Gastrocnemius medialis (tissue), 4 donors: ENCODE results near the gene GPER1. TPM values are rescaled to one million over a fixed set of nuclear protein-coding genes. Genes with fewer than 3 reads are reported as not detected.

Source experiments
- ATAC-seq, 2 donors: fragments of 150-250 bp; one replicate each; pipeline ENCODE4 v1.9.1; 2016
- DNase-seq, 2 donors: peaks; one replicate each; pipeline ENCODE4 v3.0.0-alpha.2; 2019
- H3K27ac ChIP-seq, 4 donors: fragments of 200-600 bp; sonication (generic); 1 replicate in 1 of 4; 2 replicates in 3 of 4; pipeline ENCODE4 v1.5.1; 2016 to 2018; ENCODE audit warnings: mild to moderate bottlenecking in 2 of 4, moderate library complexity in 1 of 4
- H3K27me3 ChIP-seq, 3 donors: fragments of 200-600 bp; sonication (generic) in 2 of 3; 1 replicate in 1 of 3; 2 replicates in 2 of 3; pipeline versions ENCODE4 v1.5.1 to v1.6.0; 2016 to 2019; ENCODE audit warnings: mild to moderate bottlenecking in 1 of 3, moderate library complexity in 1 of 3
- H3K36me3 ChIP-seq, 2 donors: fragments of 200-600 bp; sonication (generic) in 1 of 2; one replicate each; pipeline ENCODE4 v1.5.1; 2017 to 2018
- H3K4me1 ChIP-seq, 2 donors: fragments of 200-600 bp; sonication (generic) in 1 of 2; one replicate each; pipeline ENCODE4 v1.5.1; 2016 to 2017; ENCODE audit warnings: mild to moderate bottlenecking in 2 of 2
- H3K4me3 ChIP-seq, 4 donors: fragments of 200-600 bp; sonication (generic) in 3 of 4; 1 replicate in 1 of 4; 2 replicates in 3 of 4; pipeline ENCODE4 v1.5.1; 2016 to 2019; ENCODE audit warnings: mild to moderate bottlenecking in 2 of 4
- H3K9me3 ChIP-seq, 3 donors: fragments of 200-600 bp; sonication (generic) in 2 of 3; 1 replicate in 1 of 3; 2 replicates in 2 of 3; pipeline ENCODE4 v1.5.1; 2016 to 2019
- CTCF ChIP-seq, 5 experiments: fragments of 450-650 bp in 3 of 5; fragments of 200-600 bp in 2 of 5; sonication (generic) in 2 of 5; IDR thresholded peaks in 4 of 5; conservative IDR thresholded peaks in 1 of 5; 1 replicate in 4 of 5; 2 replicates in 1 of 5; pipeline ENCODE4 v1.5.1; 2016 to 2019; ENCODE audit warnings: antibody characterized with exemption in 5 of 5, mild to moderate bottlenecking in 3 of 5, moderate library complexity in 3 of 5
- POLR2A ChIP-seq, 2 donors: fragments of 450-650 bp; IDR thresholded peaks; one replicate each; pipeline ENCODE4 v1.6.1; 2017; ENCODE audit warnings: antibody characterized with exemption in 2 of 2, mild to moderate bottlenecking in 2 of 2, moderate library complexity in 2 of 2
- in situ Hi-C, 4 donors: fragments of 200-750 bp; cut with MboI; loops; one replicate each; pipeline versions ENCODE4 v1.15.0 to v1.8.0; 2017; ENCODE audit warnings: low sequenced_read_pairs in 4 of 4
- intact Hi-C: fragments of 100-400 bp; cut with DNase I; formaldehyde crosslinking; loops from one replicate; pipeline ENCODE4 v1.15.1; 2023; ENCODE audit warnings: low total_unique reads
- total RNA-seq, 4 donors: library from RNA; depleted of rRNA; stranded (reverse); fragments of >200 nt; gene quantifications; one replicate each; pipeline versions ENCODE4 v1.1.0 to v1.2.3, GENCODE V29; 2016

GPER1 gene
- total RNA-seq, 4 donors from 2014 or later, result 0.92 to 3.2 (median 2.1) TPM

GRCh38 chr7:1042492-1042833 lies 45.5 kb upstream of the GPER1 start:
- intact Hi-C loops, result loop anchor here (5.0 to 10.0 kb wide), 4 partner anchors 120 to 530 kb away; partner anchors contain the start of genes GET4, MAFK, PSMG3 and ZFAND2A

GRCh38 chr7:1043552-1044188 lies 44.2 kb upstream of the GPER1 start:
- Histone ChIP-seq H3K27ac (peak overlapping the region; percentile 92 to 97 (median 95)), H3K36me3 (no peaks in the 10 kb centered on the region), H3K4me3 (peak overlapping the region; percentile 46 to 65 (median 54)), H3K9me3 (no peaks in the 10 kb centered on the region), H3K4me1 (peaks cover 38 to 42% of the 10 kb centered on the region in 2 donors), H3K27me3 (no peaks in the 10 kb centered on the region)
- intact Hi-C loops, result loop anchor here (1.0 to 10.0 kb wide), 7 partner anchors 15 to 529 kb away; partner anchors contain the start of genes GET4, MAFK, PSMG3 and ZFAND2A
- TF ChIP-seq CTCF (IDR thresholded peaks at IDR 0.05 in 4 of 5, conservative IDR thresholded peaks at IDR 0.05 in 1 of 5) (no peak), POLR2A (IDR thresholded peaks at IDR 0.05) (no peak)
- ATAC-seq (peak in 1 of 2 donors; percentile 9), DNase-seq (peak in 1 of 2 donors; percentile 48)
- in situ Hi-C loops, result loop anchor here in 1 of 4 donors (10.0 kb wide), 1 partner anchor 49 kb away; no protein-coding TSS in a partner anchor

More at GRCh38 chr7:1042492-1042833, 45.5 kb upstream of the GPER1 start:
- DNase-seq, result no peak
- H3K27ac ChIP-seq, result peak overlapping the region in 2 of 4 donors; percentile 40 to 96
- peaks cover 36 to 38% of the 10 kb centered on the region in 2 donors for H3K4me1 ChIP-seq
- in situ Hi-C loops, result loop anchor here in 1 of 4 donors (10.0 kb wide), 1 partner anchor 48 kb away; no protein-coding TSS in a partner anchor
- H3K9me3 ChIP-seq, result no peaks in the 10 kb centered on the region
- ATAC-seq, result no peak
- TF ChIP-seq POLR2A (IDR thresholded peaks at IDR 0.05) (no peak), CTCF (IDR thresholded peaks at IDR 0.05 in 4 of 5, conservative IDR thresholded peaks at IDR 0.05 in 1 of 5) (no peak)
- H3K4me3 ChIP-seq, result no peak overlapping the region
- no peaks in the 10 kb centered on the region for H3K27me3 ChIP-seq
- H3K36me3 ChIP-seq, result no peaks in the 10 kb centered on the region

- H3K36me3 ChIP-seq, result no peaks in the 10 kb centered on the region
- H3K4me1 ChIP-seq, result peaks cover 44 to 49% of the 10 kb centered on the region in 2 donors
- TF ChIP-seq POLR2A (IDR thresholded peaks at IDR 0.05) (peak; percentile 67 to 77), CTCF (IDR thresholded peaks at IDR 0.05 in 4 of 5, conservative IDR thresholded peaks at IDR 0.05 in 1 of 5) (peak; percentile 67 to 81 (median 73))
- no peaks in the 10 kb centered on the region for H3K9me3 ChIP-seq
- H3K27ac ChIP-seq, result peak within 1 kb of the TSS; percentile 92 to 97 (median 96)
- peak within 1 kb of the TSS; percentile 65 to 95 (median 78) for H3K4me3 ChIP-seq
- DNase-seq, result peak; percentile 97
- intact Hi-C loops, result loop anchor here (1.0 to 10.0 kb wide), 7 partner anchors 16 to 528 kb away; partner anchors contain the start of genes GET4, MAFK, PSMG3 and ZFAND2A
- in situ Hi-C loops, result loop anchor here in 1 of 4 donors (10.0 kb wide), 1 partner anchor 50 kb away; no protein-coding TSS in a partner anchor
- no peaks in the 10 kb centered on the region for H3K27me3 ChIP-seq
- peak; percentile 90 to 92 for ATAC-seq
Observed at GRCh38 chr7:1044189-1045068, 43.5 kb upstream of the GPER1 start, which contains the start of gene GPR146. Gene GPR146 (plus strand): TSS chr7:1044546. CDS start chr7:1057516, 12,970 bp downstream.
